Common myeloid progenitor, CD34-positive (primary cell): ENCODE results near the gene KLRG1.
A peak's percentile ranks its signal among the peaks of the same experiment; 100 is the strongest.

Source experiments
- CTCF ChIA-PET: fragments of 350-600 bp; sonication (Branson Sonifier 250); formaldehyde crosslinking; loops from one replicate; lab custom pipeline; 2021; ENCODE audit warnings: antibody characterized with exemption; lab: Charles Lee
- POLR2A ChIA-PET: fragments of 350-600 bp; sonication (Branson Sonifier 250); formaldehyde crosslinking; loops from one replicate; lab custom pipeline; 2021; ENCODE audit warnings: antibody characterized with exemption; lab: Charles Lee
- DNase-seq, 3 donors: peaks; one replicate each; pipeline versions ENCODE4 v3.0.0 to v3.0.0-alpha.2; 2013
- H3K27ac ChIP-seq, 2 experiments: 1 replicate in 1 of 2; 2 replicates in 1 of 2; pipeline ENCODE4 v1.7.0; 2013; ENCODE audit warnings: inconsistent platforms in 2 of 2, low read length in 2 of 2, mild to moderate bottlenecking in 2 of 2, low read depth in 1 of 2, moderate library complexity in 1 of 2; ENCODE audit not compliant: severe bottlenecking in 2 of 2, insufficient read depth in 1 of 2, poor library complexity in 1 of 2
- H3K27me3 ChIP-seq, 5 experiments: replicated peaks in 2 of 5; 1 replicate in 3 of 5; 2 replicates in 2 of 5; pipeline versions ENCODE4 v1.6.1 to v1.7.0; 2013; ENCODE audit warnings: low read length in 4 of 5, mild to moderate bottlenecking in 2 of 5, moderate library complexity in 2 of 5, inconsistent platforms in 1 of 5; ENCODE audit not compliant: insufficient read depth in 5 of 5, control insufficient read depth in 4 of 5
- H3K36me3 ChIP-seq, 4 experiments: 1 replicate in 2 of 4; 2 replicates in 2 of 4; pipeline versions ENCODE4 v1.6.1 to v1.7.0; 2013; ENCODE audit warnings: low read length in 3 of 4, control low read depth in 1 of 4, mild to moderate bottlenecking in 1 of 4; ENCODE audit not compliant: control insufficient read depth in 4 of 4, insufficient read depth in 4 of 4
- H3K4me1 ChIP-seq, 4 experiments: 1 replicate in 3 of 4; 2 replicates in 1 of 4; pipeline versions ENCODE4 v1.6.1 to v1.7.1; 2013; ENCODE audit warnings: low read length in 3 of 4, mild to moderate bottlenecking in 3 of 4, control low read depth in 1 of 4, inconsistent platforms in 1 of 4, moderate library complexity in 1 of 4; ENCODE audit not compliant: control insufficient read depth in 4 of 4, insufficient read depth in 4 of 4; ENCODE audit errors: control extremely low read depth in 1 of 4
- H3K4me3 ChIP-seq, 7 experiments: 1 replicate in 4 of 7; 2 replicates in 3 of 7; pipeline versions ENCODE4 v1.5.1 to v1.7.0; 2013; ENCODE audit warnings: mild to moderate bottlenecking in 7 of 7, low read length in 6 of 7, moderate library complexity in 6 of 7, inconsistent platforms in 2 of 7, low read depth in 2 of 7, control low read depth in 1 of 7; ENCODE audit not compliant: insufficient read depth in 4 of 7, control insufficient read depth in 1 of 7; ENCODE audit errors: extremely low read depth in 1 of 7
- H3K9me3 ChIP-seq, 5 experiments: 1 replicate in 4 of 5; 2 replicates in 1 of 5; pipeline versions ENCODE4 v1.6.1 to v1.7.1; 2013; ENCODE audit warnings: low read length in 4 of 5, mild to moderate bottlenecking in 2 of 5, inconsistent platforms in 1 of 5, low read depth in 1 of 5, moderate library complexity in 1 of 5; ENCODE audit not compliant: control insufficient read depth in 4 of 5, insufficient read depth in 2 of 5; ENCODE audit errors: control extremely low read depth in 1 of 5
- WGBS: methylation state at CpG from one replicate; pipeline ENCODE4 v1.1.5; 2013; ENCODE audit not compliant: insufficient coverage; 5-methylcytosine and 5-hydroxymethylcytosine counted together

KLRG1 gene

GRCh38 chr12:8980137-8980536 is 9.2 kb upstream of the KLRG1 start:
- ChIA-PET POLR2A (no interaction called here), CTCF (no interaction called here)
- H3K9me3 ChIP-seq, result peaks cover 0 to 22% (median 2%) of the 10 kb centered on the region in 5 experiments
- peaks cover 0 to under 1% (median 0%) of the 10 kb centered on the region in 4 experiments for H3K4me1 ChIP-seq
- no peaks in the 10 kb centered on the region for H3K27me3 ChIP-seq
- no peak overlapping the region for H3K27ac ChIP-seq
- 93% methylated on average over 2 of the region's 3 CpGs for WGBS
- DNase-seq, result no peak
- H3K4me3 ChIP-seq, result no peak overlapping the region
- peaks cover 0 to 3% (median 0%) of the 10 kb centered on the region in 4 experiments for H3K36me3 ChIP-seq

- H3K9me3 ChIP-seq, result peaks cover 0 to 7% (median 0%) of the 10 kb centered on the region in 5 experiments
- DNase-seq, result no peak
- no peak overlapping the region for H3K27ac ChIP-seq
- H3K4me1 ChIP-seq, result peaks cover 14 to 45% (median 31%) of the 10 kb centered on the region in 4 experiments
- ChIA-PET POLR2A (no interaction called here), CTCF (interaction anchor here (0.9 to 1.5 kb wide), 2 partner anchors 29 to 53 kb away, joined by 4 read pairs; no protein-coding TSS in a partner anchor)
- H3K36me3 ChIP-seq, result peaks cover 0 to 3% (median 0%) of the 10 kb centered on the region in 4 experiments
- no peaks in the 10 kb centered on the region for H3K27me3 ChIP-seq
- H3K4me3 ChIP-seq, result no peak overlapping the region
- WGBS, result no CpG with 5 or more reads among the region's 1 CpG
Observed at GRCh38 chr12:8985213-8985754, 4.1 kb upstream of the KLRG1 start.

- DNase-seq, result peak in 2 of 3 donors; percentile 22 to 45
- no peaks in the 10 kb centered on the region for H3K9me3 ChIP-seq
- no peaks in the 10 kb centered on the region for H3K36me3 ChIP-seq
- ChIA-PET POLR2A (no interaction called here), CTCF (no interaction called here)
- no peak overlapping the region for H3K27ac ChIP-seq
- no peak overlapping the region for H3K4me3 ChIP-seq
- peaks cover 22 to 62% (median 43%) of the 10 kb centered on the region in 4 experiments for H3K4me1 ChIP-seq
- H3K27me3 ChIP-seq, result no peaks in the 10 kb centered on the region
Observed at GRCh38 chr12:8987163-8987562, 2.2 kb upstream of the KLRG1 start.

GRCh38 chr12:8987685-8988084 is 1.7 kb upstream of the KLRG1 start:
- Histone ChIP-seq H3K4me1 (peaks cover 22 to 67% (median 47%) of the 10 kb centered on the region in 4 experiments), H3K9me3 (no peaks in the 10 kb centered on the region), H3K27ac (no peak overlapping the region), H3K27me3 (no peaks in the 10 kb centered on the region), H3K36me3 (no peaks in the 10 kb centered on the region), H3K4me3 (no peak overlapping the region)
- no peak for DNase-seq
- CTCF ChIA-PET, result interaction anchor here (0.8 to 1.1 kb wide), 2 partner anchors 9 to 51 kb away, joined by 3 to 5 read pairs; no protein-coding TSS in a partner anchor
- POLR2A ChIA-PET, result no interaction called here
- WGBS, result no CpG with 5 or more reads among the region's 1 CpG

- peaks cover 0 to 6% (median 2%) of the 10 kb centered on the region in 4 experiments for H3K36me3 ChIP-seq
- DNase-seq, result peak; percentile 28 to 73 (median 60)
- H3K27me3 ChIP-seq, result no peaks in the 10 kb centered on the region
- no peaks in the 10 kb centered on the region for H3K9me3 ChIP-seq
- ChIA-PET CTCF (interaction anchor here (0.8 to 1.9 kb wide), 3 partner anchors 18 to 41 kb away, joined by 4 to 5 read pairs (median 4); no protein-coding TSS in a partner anchor), POLR2A (interaction anchor here (0.8 kb wide), 1 partner anchor 29 kb away, joined by 5 read pairs; no protein-coding TSS in a partner anchor)
- H3K4me3 ChIP-seq, result peak overlapping the region in 5 of 7 experiments; percentile 7 to 65 (median 30)
- peak overlapping the region; percentile 54 to 71 for H3K27ac ChIP-seq
- peaks cover 22 to 66% (median 49%) of the 10 kb centered on the region in 4 experiments for H3K4me1 ChIP-seq
- WGBS, result 54% methylated on average over 4 of the region's 6 CpGs
Observed at GRCh38 chr12:8991371-8992345, 2.3 kb downstream of the KLRG1 start.

- no peak overlapping the region for H3K27ac ChIP-seq
- ChIA-PET CTCF (no interaction called here), POLR2A (no interaction called here)
- H3K4me3 ChIP-seq, result no peak overlapping the region
- no peak for DNase-seq
- 100% methylated on average over 1 of the region's 3 CpGs for WGBS
- no peaks in the 10 kb centered on the region for H3K27me3 ChIP-seq
- H3K36me3 ChIP-seq, result peaks cover 0 to 6% (median 2%) of the 10 kb centered on the region in 4 experiments
- H3K4me1 ChIP-seq, result peaks cover 16 to 52% (median 36%) of the 10 kb centered on the region in 4 experiments
- H3K9me3 ChIP-seq, result no peaks in the 10 kb centered on the region
Observed at GRCh38 chr12:8993827-8994226, 4.5 kb downstream of the KLRG1 start.
